GM18526 (cell line): ENCODE measurements around the gene UBAC2.

ENCODE experiments used
- POLR2A ChIP-seq: IDR thresholded peaks from 3 replicates; pipeline ENCODE4 v1.6.1; 2011; ENCODE audit not compliant: insufficient read length; ENCODE audit errors: extremely low read depth

Gene UBAC2

GRCh38 chr13:99363949-99364348 is 163.3 kb downstream of the UBAC2 start:
- TF ChIP-seq POLR2A, result no peak

GRCh38 chr13:99366075-99366987 is 165.7 kb downstream of the UBAC2 start:
- no peak for TF ChIP-seq POLR2A

- TF ChIP-seq POLR2A, result no peak
Observed at GRCh38 chr13:99367106-99367616, 166.5 kb downstream of the UBAC2 start.

GRCh38 chr13:99367663-99368448 is 167.2 kb downstream of the UBAC2 start:
- no peak for TF ChIP-seq POLR2A

- TF ChIP-seq POLR2A, result no peak
Observed at GRCh38 chr13:99370481-99371275, 170.0 kb downstream of the UBAC2 start.

GRCh38 chr13:99371956-99372355 is 171.3 kb downstream of the UBAC2 start:
- no peak for TF ChIP-seq POLR2A

- TF ChIP-seq POLR2A, result no peak
Observed at GRCh38 chr13:99373436-99373835, 172.8 kb downstream of the UBAC2 start.

- no peak for TF ChIP-seq POLR2A
Observed at GRCh38 chr13:99374169-99374991, 173.7 kb downstream of the UBAC2 start.

GRCh38 chr13:99374994-99375737 is 174.5 kb downstream of the UBAC2 start:
- TF ChIP-seq POLR2A, result no peak

- no peak for TF ChIP-seq POLR2A
Observed at GRCh38 chr13:99375738-99376080, 175.1 kb downstream of the UBAC2 start.

- no peak for TF ChIP-seq POLR2A
Observed at GRCh38 chr13:99376132-99376531, 175.5 kb downstream of the UBAC2 start.

- TF ChIP-seq POLR2A, result no peak
Observed at GRCh38 chr13:99376924-99377323, 176.3 kb downstream of the UBAC2 start.

- TF ChIP-seq POLR2A, result no peak
Observed at GRCh38 chr13:99377641-99378040, 177.0 kb downstream of the UBAC2 start.
